GM21423 (cell line): ENCODE data around the gene C3orf33.

Source experiments
- ATAC-seq: cut with Tn5 transposase; IDR thresholded peaks from one replicate; pipeline ENCODE4 v1.9.1; 2021; ENCODE audit warnings: mild to moderate bottlenecking, moderate library complexity; ENCODE audit not compliant: unreplicated experiment

The C3orf33 gene

DNA sequence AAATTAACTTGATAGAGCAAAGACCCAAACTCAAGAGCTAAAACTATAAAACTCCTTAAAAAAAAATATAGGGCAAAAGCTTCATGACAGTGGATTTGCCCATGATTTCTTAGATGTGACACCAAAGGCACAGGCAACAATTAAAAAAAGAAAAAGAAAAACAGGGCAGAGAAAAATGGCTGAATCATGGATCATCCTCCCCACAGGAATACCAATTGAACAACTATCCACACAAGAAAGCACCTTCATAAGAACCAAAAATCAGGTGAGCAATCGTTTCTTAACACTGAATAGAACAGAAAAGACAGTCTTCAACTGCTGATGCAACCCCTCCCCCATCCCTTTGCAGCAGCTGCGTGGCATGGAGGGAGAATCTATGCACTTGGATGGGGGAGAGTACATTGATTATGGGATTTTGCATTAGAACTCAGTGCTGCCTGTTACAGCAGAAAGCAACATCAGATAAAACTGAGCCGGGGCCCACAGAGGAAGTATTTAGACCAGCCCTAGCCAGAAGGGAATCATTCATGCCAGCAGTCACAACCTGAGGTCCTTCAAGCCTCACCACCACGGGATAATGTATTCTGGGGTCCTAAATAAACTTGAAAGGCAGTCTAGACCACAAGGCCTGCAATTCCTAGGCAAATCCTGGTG, 15.7 kb downstream of the C3orf33 start:
- no peak for ATAC-seq

DNA sequence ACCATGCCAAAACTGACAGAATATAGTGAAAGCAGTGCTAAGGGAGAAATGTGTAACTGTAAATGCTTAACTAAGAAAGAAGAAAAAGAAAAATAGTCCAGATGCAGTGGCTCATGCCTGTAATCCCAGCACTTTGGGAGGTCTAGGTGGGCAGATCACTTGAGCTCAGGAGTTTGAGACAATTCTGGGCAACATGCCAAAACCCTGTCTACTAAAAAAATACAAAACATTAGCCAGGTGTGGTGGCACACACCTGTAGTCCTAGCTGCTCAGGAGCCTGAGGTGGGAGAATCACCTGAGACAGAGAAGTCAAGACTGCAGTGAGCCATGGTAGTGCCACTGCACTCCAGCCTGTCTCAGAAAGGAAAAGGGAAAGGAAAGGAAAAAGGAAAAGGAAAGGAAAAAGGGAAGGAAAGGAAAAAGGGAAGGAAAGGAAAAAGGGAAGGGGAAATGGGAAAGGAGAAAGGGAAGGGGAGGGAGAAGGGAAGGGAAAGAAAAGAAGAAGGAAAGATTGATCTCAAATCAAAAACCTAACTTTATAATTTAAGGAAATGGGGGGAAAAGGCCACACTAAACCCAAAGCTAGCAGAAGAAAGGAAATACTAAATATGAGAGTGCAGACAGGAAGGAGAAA, 20.3 kb downstream of the C3orf33 start:
- ATAC-seq, result no peak

DNA sequence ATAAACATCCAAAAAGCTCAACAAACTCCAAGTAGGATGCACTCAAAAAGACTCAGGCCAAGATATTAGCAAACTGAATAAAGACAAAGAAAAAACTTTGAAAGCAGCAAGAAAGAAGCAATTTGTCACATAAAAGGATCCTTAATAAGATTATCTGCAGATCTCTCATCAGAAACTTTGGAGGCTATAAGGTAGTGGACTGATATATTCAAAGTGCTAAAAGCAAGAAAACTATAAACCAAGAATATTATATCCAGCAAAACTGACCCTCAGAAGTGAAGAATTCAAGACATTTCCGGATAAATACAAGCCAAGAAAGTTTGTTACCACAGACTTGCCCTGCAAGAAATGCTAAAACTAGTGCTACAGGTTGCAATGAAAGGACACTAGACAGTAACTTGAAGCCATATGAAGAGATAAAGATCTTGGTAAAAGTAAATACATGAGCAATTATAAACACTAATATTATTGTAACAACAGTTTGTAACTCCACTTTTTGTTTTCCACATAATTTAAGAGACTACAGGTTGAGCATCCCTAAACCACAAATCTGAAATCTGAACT, 23.6 kb downstream of the C3orf33 start:
- ATAC-seq, result no peak

DNA sequence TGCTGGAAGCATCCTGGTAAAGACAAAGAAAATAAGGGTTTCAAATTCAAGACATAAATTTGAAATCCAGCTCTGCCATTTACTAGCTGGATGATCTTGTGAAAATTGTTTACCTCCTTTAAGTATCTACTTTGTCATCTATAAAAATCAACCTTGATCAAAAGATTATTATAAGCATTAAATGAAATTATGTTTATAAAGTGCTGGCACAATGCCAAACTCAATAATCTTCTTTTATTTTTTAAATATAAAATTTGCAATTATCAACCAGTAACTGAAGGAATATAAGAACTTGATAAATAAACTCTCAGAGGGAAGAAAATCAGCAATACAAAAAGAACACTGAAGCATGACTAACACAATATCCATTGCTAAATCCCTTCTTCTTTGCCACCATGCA, 25.8 kb downstream of the C3orf33 start:
- ATAC-seq, result no peak

DNA sequence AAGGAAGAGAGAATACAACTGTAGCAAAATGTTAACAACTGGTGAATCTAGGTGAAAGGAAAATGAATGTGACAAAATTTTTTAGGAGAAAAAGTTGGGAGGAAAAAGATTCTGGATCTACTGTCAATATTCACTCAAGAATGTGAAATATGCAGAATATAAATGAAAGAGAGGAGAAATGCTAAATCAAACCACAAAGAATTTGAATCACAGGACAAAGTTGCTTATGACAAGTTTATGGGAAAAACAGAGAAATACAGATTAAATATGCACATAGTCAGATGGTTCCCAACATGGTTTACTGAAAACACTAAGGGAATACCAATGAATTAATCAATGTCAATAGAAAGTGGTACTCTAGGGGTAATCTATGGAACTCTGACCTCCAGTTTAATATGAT, 27.6 kb downstream of the C3orf33 start:
- no peak for ATAC-seq

DNA sequence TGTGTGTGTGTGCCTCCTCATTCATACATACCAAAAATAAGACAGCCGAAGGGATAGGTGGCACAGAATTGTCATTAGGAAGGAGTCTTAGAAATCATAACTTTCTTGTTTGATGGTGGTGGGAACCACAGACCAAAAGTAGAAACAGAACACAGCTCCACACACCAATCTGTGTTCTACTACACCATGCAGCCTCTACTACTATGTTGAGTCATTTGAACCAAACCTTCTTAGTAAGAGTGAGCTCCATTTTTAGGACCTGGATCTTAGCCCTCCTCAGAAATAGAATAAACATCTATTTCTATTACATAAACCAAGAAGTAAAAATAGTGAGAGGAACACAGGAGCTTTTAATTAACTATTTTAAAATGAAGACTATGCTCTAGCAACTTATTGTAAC, 33.3 kb downstream of the C3orf33 start:
- no peak for ATAC-seq

DNA sequence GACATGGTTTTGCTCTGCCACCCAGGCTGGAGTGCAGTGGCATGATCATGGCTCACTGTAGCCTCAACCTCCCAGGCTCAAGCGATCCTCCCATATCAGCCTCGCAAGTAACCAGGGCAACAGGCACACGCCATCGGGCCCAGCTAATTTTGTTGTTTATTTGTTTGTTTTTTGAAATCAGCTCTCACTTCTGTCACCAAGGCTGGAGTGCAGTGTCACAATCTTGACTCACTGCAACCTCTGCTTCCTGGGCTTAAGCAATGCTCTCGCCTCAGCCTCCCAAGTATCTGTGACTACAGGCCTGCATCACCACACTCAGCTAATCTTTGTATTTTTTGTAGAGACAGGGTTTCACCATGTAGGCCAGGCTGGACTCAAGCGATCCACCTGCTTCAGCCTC, 35.0 kb downstream of the C3orf33 start:
- no peak for ATAC-seq

DNA sequence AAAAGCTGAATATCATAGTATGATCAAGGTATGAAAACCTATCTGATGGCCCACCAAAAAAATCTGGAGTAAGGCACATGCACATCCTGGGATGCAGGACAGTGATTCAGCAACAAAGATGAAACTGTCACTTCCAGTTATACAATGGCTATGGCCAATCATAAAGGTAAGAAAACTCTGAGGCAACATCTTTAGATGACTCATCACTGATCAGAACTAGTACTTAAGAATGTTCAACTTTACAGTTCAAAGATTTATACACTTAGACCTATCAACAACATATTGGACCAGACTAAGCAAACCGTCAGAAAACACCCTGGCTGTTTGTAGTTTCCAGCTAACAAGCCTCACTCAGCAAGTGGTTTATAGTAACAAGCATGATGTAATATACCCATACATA, 39.9 kb downstream of the C3orf33 start:
- ATAC-seq, result no peak

DNA sequence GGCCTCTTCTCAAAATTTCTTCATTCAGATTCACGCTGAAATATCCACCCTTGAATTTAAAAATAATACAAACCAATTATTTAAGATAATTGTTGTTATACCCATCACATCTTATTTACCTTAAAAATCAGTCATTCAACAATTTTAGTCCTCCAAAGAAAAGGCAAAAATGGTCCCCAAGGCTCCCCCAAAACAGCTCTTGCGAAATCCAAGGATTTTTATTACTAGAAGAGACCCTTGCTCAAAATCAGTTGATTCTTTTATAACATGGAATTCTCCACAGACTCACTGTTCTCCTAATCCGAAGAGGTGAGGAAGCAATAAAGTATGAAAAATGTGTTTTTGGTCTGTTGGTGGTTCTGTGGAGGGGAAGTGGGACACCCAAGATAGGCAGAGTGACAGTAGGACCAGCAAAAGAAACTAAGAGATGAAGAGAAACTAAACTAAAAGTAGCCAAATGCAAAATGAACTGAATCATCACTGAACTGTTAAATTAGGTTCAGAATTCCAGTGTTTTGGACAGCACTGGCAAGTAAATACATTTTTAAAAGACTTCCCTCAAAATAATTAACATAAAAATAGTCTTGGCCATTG, 42.1 kb downstream of the C3orf33 start:
- ATAC-seq, result no peak

DNA sequence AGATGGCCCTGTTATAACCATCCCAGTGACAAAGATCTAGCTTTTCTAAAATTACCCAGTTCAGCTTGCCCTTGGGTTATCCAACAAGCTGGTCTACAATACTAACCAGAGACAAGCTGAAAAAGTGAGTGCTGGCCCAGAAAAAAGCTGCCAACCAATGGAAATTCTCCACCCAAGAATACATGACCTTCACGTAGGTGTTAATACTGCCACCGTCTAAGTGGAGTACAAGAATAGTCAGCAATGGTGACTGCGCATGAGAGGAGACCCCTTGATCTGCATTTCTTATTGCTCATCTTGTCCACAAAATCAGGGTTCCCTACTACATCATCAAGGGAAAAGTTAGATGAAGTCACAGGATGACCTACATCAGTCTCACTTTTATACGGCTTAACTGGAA, 45.4 kb downstream of the C3orf33 start:
- no peak for ATAC-seq

DNA sequence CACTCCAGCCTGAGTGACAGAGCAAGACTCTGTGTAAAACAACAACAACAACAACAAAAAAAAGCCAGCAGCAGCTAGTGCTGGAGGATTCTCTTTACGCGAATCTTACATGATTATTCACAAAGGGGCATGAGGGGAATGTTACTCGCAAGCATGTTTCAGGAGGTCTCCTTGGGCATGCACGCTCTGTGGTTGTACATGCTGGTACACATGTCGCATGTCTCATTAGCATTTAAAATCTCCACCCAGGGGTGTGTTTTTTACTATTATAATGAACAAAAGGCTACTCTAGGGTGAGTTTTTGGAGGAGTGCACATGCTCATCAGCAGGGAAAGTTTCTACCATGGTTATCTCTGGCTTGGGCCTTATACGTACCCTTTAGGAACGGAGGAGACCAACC, 48.5 kb downstream of the C3orf33 start:
- no peak for ATAC-seq

DNA sequence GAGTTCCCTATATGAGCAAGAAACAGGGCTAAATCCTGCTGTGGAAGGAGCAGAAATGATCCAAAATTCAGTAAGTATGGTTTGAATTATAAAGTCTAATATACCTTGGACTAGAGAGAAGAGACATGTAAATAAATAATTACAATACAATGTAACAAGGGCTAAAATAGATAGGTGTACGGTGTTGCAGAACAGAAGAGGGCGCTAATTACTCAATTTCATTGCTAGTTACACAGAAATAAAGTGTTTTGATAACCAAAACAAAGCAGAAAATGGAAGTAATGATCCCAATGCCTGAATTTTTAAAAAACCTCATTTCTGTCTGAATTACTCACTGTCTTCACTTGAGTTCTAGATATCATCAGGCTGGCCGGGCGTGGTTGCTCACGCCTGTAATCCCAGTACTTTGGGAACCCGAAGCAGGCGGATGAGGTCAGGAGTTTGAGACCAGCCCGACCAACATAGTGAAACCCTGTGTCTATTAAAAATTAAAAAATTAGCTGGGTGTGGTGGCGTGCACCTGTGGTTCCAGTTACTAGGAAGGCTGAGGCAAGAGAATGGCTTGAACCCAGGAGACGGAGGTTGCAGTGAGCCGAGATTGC, 52.9 kb downstream of the C3orf33 start:
- no peak for ATAC-seq

DNA sequence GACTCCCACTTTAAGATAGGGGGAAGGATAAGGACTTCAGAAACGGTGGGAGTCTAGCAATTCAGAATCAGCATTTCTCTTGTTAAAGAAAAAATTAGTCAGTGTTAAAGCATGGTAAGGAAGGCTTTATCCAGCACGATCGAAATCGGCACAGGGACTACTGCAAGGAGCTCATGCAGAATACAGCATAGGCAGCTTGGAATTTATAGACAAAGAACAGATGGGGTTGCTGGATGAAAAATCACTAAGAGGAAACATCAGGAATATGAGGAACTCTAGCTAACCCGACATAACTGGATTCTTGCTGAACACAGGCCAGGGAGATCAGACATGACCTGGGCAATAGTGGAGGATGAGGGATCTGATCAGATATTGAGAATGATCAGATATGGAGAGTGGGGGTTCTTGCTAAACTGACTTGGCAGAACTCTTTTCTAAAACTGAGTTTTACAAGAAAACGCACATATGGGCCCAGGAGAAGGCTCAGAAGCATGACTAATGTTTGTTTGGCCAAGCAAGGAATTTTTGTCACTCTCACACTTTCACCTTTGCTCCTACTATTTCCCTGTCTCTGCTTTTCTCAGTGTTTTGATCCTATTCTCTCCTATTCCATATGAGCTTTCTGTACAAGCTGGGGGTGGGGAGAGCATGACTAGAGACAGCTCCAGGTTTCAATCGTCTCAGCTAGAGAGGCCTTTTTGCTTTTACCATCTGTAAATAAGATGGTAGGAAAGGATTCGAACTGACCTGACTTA, 57.3 kb downstream of the C3orf33 start:
- ATAC-seq, result no peak

DNA sequence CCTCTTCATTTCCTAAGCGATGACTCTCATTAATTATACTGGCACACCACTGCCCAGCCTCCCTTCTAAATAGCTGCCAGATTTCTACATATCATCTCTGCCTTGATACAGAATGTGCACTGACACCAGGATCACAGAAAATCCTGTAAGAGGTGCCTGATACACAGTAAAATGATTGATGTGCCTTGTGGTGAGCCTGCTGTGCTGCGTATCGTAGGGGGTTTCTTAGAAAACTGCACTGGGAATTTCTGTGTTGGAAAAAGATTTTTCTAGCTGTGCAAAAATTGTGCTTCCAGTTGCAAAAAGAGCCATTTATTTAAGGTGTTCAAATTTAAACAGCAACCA, 58.2 kb downstream of the C3orf33 start:
- ATAC-seq, result no peak

DNA sequence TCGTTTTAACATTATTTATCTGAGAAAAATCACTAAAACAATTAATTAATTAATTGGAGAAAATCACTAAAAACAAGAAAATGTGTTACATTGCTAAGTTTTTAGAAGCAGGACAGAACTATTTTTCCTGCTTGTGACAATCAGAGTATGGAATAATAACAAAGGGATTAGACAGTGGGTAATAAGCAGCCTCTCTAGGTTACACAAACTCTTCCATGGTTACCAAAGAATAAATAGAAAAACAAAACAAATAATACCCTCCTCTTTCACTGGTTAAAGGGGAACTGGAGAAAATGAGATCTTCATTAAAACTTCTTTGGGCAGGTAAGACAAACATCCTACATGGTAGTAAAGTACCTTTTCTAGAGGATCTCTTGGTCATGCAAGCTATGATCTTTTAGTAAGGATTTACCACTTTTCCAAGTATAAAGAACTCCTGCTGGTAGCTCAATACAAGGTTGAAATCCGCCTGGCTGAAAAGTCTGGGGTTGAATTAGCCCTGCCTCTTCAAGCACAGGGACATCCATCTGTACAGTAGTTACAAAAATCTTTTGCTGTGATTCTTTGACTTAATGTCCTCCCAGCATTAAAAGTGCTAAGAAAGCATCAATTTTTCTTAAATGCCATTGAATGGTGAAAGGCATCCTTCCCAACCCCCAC, 58.7 kb downstream of the C3orf33 start:
- ATAC-seq, result no peak

DNA sequence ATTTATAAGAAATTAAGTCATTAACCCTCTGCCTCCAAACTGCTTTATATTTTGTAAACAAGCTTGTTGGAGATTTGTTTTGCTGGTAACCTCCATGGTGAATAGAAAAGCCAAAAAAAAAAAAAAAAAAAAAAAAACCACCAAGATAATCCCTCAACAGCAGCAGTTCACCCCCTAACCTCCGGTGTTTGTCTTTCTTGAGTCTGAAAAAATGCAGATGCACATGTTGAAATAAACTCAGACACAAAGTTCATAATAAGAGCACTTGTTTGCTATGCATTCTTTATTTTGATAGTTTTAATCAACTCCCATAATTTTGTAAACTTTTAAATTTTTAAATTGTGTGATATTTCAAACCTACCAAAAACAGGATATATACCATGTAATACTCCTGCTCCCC, 59.4 kb downstream of the C3orf33 start:
- ATAC-seq, result no peak

DNA sequence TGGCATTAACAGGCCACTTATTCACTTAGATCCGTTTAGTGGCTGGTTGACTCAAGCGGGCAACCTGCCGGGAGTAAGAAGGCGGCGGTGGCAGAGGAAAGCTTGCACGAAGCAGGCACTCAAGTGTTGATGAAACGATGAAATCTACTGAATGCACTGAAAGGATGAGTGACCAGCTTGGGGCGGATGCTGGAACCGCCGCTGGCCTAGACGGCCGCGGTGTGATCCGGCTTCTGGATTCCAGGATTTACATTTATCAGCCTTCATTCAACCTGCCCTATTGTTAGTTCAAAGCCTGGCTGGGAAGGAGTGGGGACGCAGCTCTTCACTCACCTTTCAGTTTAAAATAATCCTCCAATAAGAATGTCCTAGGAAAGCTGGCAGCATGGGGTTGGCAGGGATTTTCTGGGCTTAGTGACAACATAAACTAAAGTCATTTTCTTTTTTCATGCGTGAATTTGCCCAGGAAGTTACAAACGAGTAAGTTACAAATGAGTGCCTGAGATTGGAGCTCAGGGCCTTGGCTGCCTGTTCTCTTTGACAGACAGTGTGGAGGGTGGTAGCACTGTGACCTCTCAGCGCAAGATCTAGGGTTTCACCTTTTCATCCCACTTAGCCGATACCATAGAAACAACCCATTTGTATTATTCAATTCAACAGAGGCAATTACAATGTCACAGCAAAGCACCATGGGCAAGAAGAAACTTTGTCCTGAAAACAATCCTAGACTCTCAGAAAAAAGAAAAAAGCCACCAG, 60.1 kb downstream of the C3orf33 start:
- ATAC-seq, result no peak

DNA sequence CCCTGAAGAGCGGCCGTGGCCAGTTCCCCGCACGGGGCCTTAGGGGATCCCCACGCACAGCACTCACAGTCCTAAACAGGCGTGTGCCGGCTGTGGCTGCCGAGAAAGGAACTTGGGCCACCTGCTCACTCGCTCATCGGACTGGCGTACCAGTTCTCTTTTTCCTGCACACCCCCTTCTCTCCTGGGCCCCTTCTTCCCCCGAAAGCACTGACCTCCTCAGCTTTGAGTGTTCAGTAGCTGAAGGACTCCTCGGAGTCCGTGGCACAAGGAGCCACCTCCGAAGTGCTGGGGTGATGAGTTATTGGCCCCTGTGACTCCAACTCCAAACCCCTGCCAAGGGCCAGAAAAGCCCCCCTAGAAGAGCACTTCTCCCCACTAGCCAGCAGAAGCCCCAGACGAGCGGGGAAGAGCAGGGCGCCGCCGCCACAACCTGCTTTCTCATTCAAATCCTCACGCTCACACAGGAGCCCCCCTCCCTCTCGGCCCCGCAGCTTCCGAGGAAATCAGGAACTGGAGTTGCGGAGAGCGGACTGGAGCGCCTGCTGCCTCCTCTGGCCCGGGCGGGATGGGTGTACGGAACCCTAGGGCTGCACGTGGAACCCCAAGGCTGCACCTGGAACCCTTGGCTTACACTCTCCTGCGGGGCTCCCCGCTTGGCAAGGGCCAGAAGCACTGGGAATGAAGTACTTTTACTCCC, 61.3 kb downstream of the C3orf33 start, which contains the start of gene PLCH1:
PLCH1 (minus strand) TSS at position 446 of the 699 bp plus-strand sequence. CDS start 40,847 bp downstream, outside the sequence.
- ATAC-seq, result peak; percentile 57

DNA sequence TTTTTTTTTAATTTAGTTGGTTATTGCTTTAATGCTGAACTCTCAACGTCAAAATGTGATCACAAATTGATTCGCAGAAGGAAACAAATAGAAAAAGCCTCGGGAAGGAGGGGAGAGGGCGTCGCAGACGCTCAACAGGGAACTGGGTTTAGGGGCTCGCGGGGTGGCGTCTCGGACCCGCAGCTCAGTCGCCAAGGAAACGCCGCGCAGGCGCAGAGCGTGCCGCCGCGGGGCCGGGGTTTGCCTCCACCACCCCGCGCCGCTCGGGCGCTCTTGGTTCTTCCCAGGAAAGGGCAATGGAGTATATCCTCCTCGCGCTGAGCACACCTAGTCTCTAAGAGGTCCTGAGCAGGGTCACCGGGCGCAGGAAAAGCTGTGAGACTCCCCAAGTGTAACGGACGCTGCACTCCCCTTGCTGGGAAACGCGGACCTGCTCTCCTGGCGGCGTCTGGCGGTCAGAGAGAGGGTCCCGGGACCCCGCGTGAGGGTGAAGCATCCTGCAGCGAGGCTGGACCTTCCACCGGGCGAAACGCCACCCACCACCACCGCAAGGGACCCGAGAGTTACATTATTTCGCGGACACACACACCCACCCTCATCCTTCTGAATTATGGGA, 62.0 kb downstream of the C3orf33 start:
- ATAC-seq, result peak; percentile 38
